Lower lobe of right lung (tissue), 2 donors: ENCODE results near the gene SCN1B. TPM values are rescaled to one million over a fixed set of nuclear protein-coding genes. Genes with fewer than 3 reads are reported as not detected.
"Not testable (repeated sequence)": the region's sequence is repeated elsewhere in the genome, so short reads cannot be mapped to it uniquely, and the experiment has no call there.

ENCODE experiments used
- ATAC-seq, 2 donors: fragments of 200-7000 bp; cut with Tn5 transposase; one replicate each; pipeline ENCODE4 v1.9.1; 2020 to 2022; ENCODE audit warnings: mild to moderate bottlenecking in 2 of 2, moderate library complexity in 2 of 2
- DNase-seq: peaks from one replicate; pipeline ENCODE4 v3.0.0-alpha.2; 2020
- H3K27ac ChIP-seq: fragments of 200-600 bp; one replicate; pipeline ENCODE4 v1.8.0; 2022
- H3K27me3 ChIP-seq: fragments of 200-600 bp; one replicate; pipeline ENCODE4 v1.8.0; 2022; ENCODE audit warnings: low read depth
- H3K36me3 ChIP-seq: fragments of 200-600 bp; one replicate; pipeline ENCODE4 v1.8.0; 2022; ENCODE audit warnings: mild to moderate bottlenecking
- H3K4me1 ChIP-seq: fragments of 200-600 bp; one replicate; pipeline ENCODE4 v1.8.0; 2022
- H3K4me3 ChIP-seq: fragments of 200-600 bp; one replicate; pipeline ENCODE4 v1.8.0; 2022; ENCODE audit warnings: mild to moderate bottlenecking
- H3K9me3 ChIP-seq: fragments of 200-600 bp; one replicate; pipeline ENCODE4 v1.8.0; 2022
- CTCF ChIP-seq: fragments of 200-600 bp; IDR thresholded peaks from one replicate; pipeline ENCODE4 v1.8.0; 2022; ENCODE audit warnings: antibody characterized with exemption, mild to moderate bottlenecking
- intact Hi-C: fragments of 100-400 bp; cut with DNase I; formaldehyde crosslinking; loops from one replicate; pipeline ENCODE4 v1.11.0; 2022
- total RNA-seq: library from RNA; stranded (reverse); fragmentation: NEBNext Ultra II Directional; extraction: Animal tissue kit (Norgen Biotek cat#: 25700); gene quantifications from one replicate; pipeline ENCODE4 v1.2.1, GENCODE V29; 2021
- donor health status: DM: no; HTN: yes; CAD: no; lungs with severe emphysema.

The SCN1B gene
- total RNA-seq, 1 donor from 2014 or later, result 9.8 TPM

DNA sequence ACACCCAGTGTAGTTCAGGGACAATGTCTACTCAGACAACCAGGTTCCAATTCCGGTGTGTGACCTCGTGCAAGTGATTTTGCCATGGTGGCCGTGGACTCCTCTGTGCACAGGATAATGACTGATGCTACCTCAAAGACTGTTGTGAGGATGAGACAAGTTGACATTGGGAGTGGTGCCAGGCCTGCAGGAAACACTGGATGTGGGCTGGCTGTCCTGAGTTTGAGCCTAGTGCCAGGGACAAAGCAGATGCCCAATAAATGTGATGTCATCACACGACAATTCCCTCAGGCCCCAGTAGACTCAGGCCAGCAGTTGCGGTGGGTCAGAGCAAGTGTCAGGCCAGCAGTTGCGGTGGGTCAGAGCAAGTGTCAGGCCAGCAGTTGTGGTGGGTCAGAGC lies 6.2 kb upstream of the SCN1B start:
- intact Hi-C loops, result no loop called here
- Histone ChIP-seq H3K4me3 (no peak overlapping the region), H3K27me3 (no peaks in the 10 kb centered on the region), H3K36me3 (peaks cover 94% of the 10 kb centered on the region), H3K9me3 (no peaks in the 10 kb centered on the region), H3K4me1 (no peaks in the 10 kb centered on the region), H3K27ac (no peak overlapping the region)
- ATAC-seq, result no peak
- no peak for TF ChIP-seq CTCF
- no peak for DNase-seq

DNA sequence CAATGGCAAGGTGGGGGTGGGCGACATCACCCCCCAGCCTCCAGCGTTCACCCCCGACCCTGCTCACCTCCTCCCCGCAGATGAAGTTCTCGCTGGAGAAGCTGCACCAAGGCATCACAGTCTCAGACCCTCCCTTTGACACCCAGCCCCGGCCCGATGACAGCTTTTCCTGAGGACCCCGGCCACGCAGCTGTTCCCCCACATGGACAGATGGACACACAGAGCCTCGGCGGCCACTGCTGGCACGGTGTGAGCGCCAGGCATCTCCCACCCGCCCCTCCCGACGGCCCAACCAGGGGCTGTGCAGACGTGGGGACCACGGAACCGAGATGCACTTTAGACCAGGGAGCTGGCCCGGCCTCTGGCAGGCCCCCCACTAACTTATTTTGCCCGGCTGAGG lies 4.3 kb upstream of the SCN1B start:
- TF ChIP-seq CTCF, result no peak
- Histone ChIP-seq H3K27ac (no peak overlapping the region), H3K9me3 (no peaks in the 10 kb centered on the region), H3K4me3 (no peak overlapping the region), H3K36me3 (peaks cover 75% of the 10 kb centered on the region), H3K4me1 (peaks cover 10% of the 10 kb centered on the region), H3K27me3 (no peaks in the 10 kb centered on the region)
- intact Hi-C loops, result no loop called here
- ATAC-seq (no peak), DNase-seq (no peak)

GRCh38 chr19:35026418-35026817 lies 3.9 kb upstream of the SCN1B start:
- peaks cover 71% of the 10 kb centered on the region for H3K36me3 ChIP-seq
- DNase-seq (no peak), ATAC-seq (no peak)
- H3K4me1 ChIP-seq, result peaks cover 14% of the 10 kb centered on the region
- TF ChIP-seq CTCF, result no peak
- H3K27ac ChIP-seq, result no peak overlapping the region
- intact Hi-C loops, result no loop called here
- H3K4me3 ChIP-seq, result no peak overlapping the region
- H3K27me3 ChIP-seq, result no peaks in the 10 kb centered on the region
- no peaks in the 10 kb centered on the region for H3K9me3 ChIP-seq

- Histone ChIP-seq H3K27me3 (no peaks in the 10 kb centered on the region), H3K36me3 (peaks cover 65% of the 10 kb centered on the region), H3K4me3 (no peak overlapping the region), H3K9me3 (no peaks in the 10 kb centered on the region), H3K4me1 (peaks cover 15% of the 10 kb centered on the region), H3K27ac (no peak overlapping the region)
- ATAC-seq, result no peak
- no peak for DNase-seq
- TF ChIP-seq CTCF, result no peak
- intact Hi-C loops, result no loop called here
Measured at GRCh38 chr19:35027009-35027408, 3.3 kb upstream of the SCN1B start.

- Histone ChIP-seq H3K36me3 (peaks cover 55% of the 10 kb centered on the region), H3K27ac (no peak overlapping the region), H3K4me1 (peaks cover 15% of the 10 kb centered on the region), H3K4me3 (no peak overlapping the region), H3K27me3 (no peaks in the 10 kb centered on the region), H3K9me3 (no peaks in the 10 kb centered on the region)
- ATAC-seq, result no peak
- DNase-seq, result no peak
- no peak for TF ChIP-seq CTCF
- intact Hi-C loops, result no loop called here
Measured at GRCh38 chr19:35027851-35028599, 2.2 kb upstream of the SCN1B start.

DNA sequence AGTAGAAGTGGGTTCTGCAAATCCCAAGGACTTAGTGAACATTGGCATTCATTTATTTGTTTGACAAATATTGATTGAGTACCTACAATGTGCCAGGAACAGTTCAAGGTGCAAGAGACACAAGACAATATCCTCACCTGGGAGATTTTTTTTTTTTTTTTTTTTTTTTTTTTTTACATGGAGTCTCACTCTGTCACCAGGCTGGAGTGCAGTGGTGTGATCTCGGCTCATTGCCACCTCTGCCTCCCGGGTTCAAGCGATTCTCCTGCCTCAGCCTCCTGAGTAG lies 1.7 kb upstream of the SCN1B start:
- peaks cover 50% of the 10 kb centered on the region for H3K36me3 ChIP-seq
- H3K4me3 ChIP-seq, DNase-seq, intact Hi-C loops, H3K27ac ChIP-seq, H3K27me3 ChIP-seq, ATAC-seq, H3K9me3 ChIP-seq: not testable (repeated sequence)
- peaks cover 15% of the 10 kb centered on the region for H3K4me1 ChIP-seq

DNA sequence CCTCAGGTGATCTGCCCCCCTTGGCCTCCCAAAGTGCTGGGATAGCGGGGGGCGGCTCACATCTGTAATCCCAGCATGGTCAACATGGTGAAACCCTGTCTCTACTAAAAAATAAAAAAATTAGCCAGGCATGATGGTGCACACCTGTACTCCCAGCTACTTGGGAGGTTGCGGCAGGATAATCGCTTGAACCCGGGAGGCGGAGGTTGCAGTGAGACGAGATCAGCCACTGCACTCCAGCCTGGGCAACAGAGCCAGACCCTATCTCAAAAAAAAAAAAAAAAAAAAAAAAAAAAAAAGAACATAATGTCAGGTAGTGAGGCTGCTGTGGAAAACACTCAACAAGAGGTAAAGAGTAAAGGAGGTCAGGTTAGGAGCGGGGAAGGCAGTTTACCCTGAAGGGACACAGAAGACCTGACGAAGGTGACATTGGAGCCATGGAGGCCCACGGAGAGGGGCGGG lies 964 bp upstream of the SCN1B start:
- H3K27me3 ChIP-seq, H3K27ac ChIP-seq, H3K4me3 ChIP-seq, intact Hi-C loops, H3K9me3 ChIP-seq, ATAC-seq, DNase-seq: not testable (repeated sequence)
- Histone ChIP-seq H3K4me1 (peaks cover 15% of the 10 kb centered on the region), H3K36me3 (peaks cover 42% of the 10 kb centered on the region)
